Subcutaneous adipose tissue (tissue), 4 donors: ENCODE measurements around the gene PROK2. TPM values are rescaled to one million over a fixed set of nuclear protein-coding genes. Genes with fewer than 3 reads are reported as not detected.

Source experiments
- total RNA-seq, 4 donors: library from RNA; depleted of rRNA; stranded (reverse); fragments of >200 nt; gene quantifications; one replicate each; pipeline ENCODE4 v1.1.0, GENCODE V29; 2016
- TF ChIP-seq, protein P1 (sequence below): fragments of 450-650 bp; IDR thresholded peaks from one replicate; pipeline ENCODE4 v1.5.1; 2016; ENCODE audit warnings: low read depth, mild to moderate bottlenecking, control low read depth, antibody characterized with exemption, moderate library complexity

Gene PROK2, protein sequence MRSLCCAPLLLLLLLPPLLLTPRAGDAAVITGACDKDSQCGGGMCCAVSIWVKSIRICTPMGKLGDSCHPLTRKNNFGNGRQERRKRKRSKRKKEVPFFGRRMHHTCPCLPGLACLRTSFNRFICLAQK
- 1 to 10 TPM in 1 of 4 donors, under 1 TPM in 1, not detected in 2; 0.34 to 1.5 TPM for total RNA-seq

GRCh38 chr3:71784914-71785531 is at the start of gene PROK2:
TSS of gene PROK2 (minus strand) at chr3:71785148. CDS start at chr3:71785052, 96 bp downstream.
- TF ChIP-seq, protein P1, sequence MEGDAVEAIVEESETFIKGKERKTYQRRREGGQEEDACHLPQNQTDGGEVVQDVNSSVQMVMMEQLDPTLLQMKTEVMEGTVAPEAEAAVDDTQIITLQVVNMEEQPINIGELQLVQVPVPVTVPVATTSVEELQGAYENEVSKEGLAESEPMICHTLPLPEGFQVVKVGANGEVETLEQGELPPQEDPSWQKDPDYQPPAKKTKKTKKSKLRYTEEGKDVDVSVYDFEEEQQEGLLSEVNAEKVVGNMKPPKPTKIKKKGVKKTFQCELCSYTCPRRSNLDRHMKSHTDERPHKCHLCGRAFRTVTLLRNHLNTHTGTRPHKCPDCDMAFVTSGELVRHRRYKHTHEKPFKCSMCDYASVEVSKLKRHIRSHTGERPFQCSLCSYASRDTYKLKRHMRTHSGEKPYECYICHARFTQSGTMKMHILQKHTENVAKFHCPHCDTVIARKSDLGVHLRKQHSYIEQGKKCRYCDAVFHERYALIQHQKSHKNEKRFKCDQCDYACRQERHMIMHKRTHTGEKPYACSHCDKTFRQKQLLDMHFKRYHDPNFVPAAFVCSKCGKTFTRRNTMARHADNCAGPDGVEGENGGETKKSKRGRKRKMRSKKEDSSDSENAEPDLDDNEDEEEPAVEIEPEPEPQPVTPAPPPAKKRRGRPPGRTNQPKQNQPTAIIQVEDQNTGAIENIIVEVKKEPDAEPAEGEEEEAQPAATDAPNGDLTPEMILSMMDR: no peak

DNA sequence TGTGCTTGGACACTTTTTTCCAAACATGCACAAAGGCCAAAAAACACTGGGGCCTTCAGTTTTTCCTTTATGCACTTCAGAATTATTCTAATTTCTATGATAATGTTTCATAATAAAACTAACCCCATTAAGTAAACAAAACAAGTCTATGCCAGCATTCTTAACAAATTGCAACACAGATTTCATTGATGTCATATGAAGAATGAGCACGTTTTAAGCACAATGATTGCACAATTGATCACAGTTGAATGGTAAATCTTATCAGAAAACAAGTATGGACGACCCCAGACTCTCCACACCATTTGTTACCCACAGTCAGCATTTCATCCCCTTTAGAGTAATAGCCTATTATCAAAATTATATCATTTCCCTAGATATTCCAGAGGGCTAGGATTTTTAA is 46.7 kb upstream of the PROK2 start:
- TF ChIP-seq, protein P1: no peak

DNA sequence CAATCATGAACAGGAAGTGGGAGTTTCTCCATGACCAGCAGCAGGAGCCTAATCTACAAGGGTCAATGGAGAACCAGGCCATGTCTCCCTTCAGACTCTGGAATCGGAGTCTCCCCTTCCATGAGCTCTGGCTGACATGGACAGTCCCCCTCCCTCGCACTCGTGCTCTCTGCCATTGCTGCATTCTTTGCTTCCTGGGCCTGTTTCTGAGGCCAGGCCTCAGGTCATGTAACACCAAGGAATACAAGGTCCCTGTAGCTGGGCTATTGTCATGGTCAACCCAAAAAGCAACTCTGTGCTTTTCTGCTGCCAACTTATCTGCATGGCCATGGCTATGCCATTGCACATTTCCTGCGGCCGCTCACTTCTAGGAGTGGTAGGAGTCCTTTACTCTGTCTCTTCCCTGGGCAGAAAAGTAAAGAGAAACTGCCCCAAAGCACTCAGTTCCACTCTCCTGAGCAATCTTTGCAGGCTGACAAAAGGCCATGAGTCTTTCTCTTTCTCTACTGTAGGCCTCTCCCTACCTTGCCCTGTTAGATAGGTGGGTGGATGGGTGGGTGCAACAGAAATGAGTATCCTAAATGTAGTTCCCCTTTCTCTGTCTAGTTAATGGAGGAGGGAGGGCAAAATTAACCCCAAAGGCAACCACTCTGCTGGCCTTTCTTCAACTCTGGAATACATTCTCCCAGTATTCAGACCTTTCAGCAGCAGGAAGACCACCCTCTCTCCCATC is 40.8 kb upstream of the PROK2 start:
- TF ChIP-seq, protein P1: no peak

- TF ChIP-seq, protein P1: no peak
Observed at GRCh38 chr3:71821116-71821515, 36.2 kb upstream of the PROK2 start.

DNA sequence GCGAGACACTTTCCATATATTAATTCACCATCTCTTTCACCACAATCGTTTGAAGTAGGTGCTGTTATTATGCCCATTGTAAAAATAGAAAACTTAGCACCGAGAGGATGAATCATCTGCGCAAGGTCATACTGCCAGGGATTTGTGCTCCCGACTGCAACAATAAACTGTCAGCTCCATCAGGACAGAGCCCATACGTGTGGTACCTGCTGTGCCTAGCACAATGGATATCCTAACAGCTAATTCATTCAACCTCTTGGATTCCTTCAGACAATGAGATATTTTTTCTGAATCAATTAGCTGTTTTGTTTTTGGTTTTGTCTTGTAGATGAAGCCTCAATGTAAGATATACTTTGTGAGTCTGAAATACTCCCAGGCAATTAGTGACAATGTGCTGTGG is 32.3 kb upstream of the PROK2 start:
- TF ChIP-seq, protein P1: no peak

DNA sequence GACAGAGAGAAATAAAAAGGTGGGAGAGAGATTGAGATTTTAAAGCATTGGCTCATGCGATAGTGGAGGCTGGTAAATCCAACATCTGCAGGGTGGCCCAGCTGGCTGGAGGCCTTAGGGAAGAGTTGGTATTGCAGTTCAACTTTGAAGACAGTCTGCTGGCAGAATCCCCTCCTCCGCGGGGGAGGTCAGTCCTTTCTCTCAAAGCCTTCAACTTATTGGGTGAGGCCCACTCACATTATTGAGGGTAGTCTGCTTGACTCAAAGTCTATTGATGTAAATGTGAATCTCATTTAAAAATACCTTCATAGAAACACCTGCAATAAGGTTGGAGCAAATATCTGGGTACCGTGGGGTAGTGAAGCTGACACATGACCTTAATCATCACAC is 31.8 kb upstream of the PROK2 start:
- TF ChIP-seq, protein P1: no peak

- TF ChIP-seq, protein P1: no peak
Observed at GRCh38 chr3:71815340-71816067, 30.6 kb upstream of the PROK2 start.
